Measurements from ENCODE around the gene B3GNT5.

Gene B3GNT5

DNA sequence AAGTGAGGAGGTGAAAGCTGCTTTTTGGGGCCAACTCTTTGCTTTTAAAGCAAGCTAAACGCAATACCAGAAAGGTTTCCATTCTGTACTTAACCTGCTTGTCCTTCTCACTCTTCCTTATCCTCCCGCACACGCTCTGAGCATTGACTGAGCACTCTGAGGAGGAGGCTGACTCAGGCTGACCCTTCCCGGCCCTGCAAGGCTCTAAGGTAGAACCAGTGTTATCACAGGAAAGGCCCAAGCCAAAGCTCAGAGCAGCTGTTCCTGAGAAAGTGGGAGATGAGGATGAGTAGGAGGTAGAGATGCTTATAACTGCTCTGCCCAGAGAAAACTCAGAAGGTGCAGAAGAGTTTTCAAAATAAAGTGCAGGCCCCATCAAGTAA, 2.3 kb downstream of the B3GNT5 start (continued):
- TF ChIP-seq ZNF138 (tag by site-specific recombination; IDR thresholded peaks at IDR 0.05; ENCODE audit: borderline replicate concordance), result no peak

DNA sequence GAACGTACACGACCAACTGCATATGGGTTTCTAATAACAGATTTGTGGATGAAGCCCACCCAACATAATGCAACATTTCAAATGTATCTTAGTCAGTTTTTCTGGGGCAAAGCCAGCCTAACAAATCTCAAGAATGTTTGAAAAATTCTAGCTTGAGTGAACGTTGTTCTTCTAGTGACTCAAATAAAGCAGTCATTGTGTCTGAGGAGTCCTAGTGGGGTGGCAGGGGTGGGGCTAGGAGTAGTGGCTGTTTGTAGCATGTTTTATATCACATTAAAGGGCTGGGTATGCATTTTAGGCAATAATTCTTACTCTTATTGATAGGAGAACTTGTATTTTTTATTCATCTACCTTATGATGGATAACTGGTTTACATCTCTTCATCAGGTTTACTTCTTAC, 6.0 kb downstream of the B3GNT5 start:
- TF ChIP-seq ZNF391 (tag by site-specific recombination; IDR thresholded peaks at IDR 0.05; ENCODE audit: borderline replicate concordance, low read depth), result no peak
- TF ChIP-seq, protein P1, sequence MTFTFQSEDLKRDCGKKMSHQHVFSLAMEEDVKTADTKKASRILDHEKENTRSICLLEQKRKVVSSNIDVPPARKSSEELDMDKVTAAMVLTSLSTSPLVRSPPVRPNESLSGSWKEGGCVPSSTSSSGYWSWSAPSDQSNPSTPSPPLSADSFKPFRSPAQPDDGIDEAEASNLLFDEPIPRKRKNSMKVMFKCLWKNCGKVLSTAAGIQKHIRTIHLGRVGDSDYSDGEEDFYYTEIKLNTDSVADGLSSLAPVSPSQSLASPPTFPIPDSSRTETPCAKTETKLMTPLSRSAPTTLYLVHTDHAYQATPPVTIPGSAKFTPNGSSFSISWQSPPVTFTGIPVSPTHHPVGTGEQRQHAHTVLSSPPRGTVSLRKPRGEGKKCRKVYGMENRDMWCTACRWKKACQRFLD (tag by site-specific recombination; IDR thresholded peaks at IDR 0.05), result no peak
- TF ChIP-seq, protein P2, sequence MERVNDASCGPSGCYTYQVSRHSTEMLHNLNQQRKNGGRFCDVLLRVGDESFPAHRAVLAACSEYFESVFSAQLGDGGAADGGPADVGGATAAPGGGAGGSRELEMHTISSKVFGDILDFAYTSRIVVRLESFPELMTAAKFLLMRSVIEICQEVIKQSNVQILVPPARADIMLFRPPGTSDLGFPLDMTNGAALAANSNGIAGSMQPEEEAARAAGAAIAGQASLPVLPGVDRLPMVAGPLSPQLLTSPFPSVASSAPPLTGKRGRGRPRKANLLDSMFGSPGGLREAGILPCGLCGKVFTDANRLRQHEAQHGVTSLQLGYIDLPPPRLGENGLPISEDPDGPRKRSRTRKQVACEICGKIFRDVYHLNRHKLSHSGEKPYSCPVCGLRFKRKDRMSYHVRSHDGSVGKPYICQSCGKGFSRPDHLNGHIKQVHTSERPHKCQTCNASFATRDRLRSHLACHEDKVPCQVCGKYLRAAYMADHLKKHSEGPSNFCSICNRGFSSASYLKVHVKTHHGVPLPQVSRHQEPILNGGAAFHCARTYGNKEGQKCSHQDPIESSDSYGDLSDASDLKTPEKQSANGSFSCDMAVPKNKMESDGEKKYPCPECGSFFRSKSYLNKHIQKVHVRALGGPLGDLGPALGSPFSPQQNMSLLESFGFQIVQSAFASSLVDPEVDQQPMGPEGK (tag by site-specific recombination; IDR thresholded peaks at IDR 0.05), result no peak
- TF ChIP-seq, protein P3, sequence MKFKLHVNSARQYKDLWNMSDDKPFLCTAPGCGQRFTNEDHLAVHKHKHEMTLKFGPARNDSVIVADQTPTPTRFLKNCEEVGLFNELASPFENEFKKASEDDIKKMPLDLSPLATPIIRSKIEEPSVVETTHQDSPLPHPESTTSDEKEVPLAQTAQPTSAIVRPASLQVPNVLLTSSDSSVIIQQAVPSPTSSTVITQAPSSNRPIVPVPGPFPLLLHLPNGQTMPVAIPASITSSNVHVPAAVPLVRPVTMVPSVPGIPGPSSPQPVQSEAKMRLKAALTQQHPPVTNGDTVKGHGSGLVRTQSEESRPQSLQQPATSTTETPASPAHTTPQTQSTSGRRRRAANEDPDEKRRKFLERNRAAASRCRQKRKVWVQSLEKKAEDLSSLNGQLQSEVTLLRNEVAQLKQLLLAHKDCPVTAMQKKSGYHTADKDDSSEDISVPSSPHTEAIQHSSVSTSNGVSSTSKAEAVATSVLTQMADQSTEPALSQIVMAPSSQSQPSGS (tag by site-specific recombination; IDR thresholded peaks at IDR 0.05; ENCODE audit: low read depth), result no peak
- TF ChIP-seq ZNF510 (tag by site-specific recombination; IDR thresholded peaks at IDR 0.05; ENCODE audit: insufficient replicate concordance), result no peak
- TF ChIP-seq, protein P4, sequence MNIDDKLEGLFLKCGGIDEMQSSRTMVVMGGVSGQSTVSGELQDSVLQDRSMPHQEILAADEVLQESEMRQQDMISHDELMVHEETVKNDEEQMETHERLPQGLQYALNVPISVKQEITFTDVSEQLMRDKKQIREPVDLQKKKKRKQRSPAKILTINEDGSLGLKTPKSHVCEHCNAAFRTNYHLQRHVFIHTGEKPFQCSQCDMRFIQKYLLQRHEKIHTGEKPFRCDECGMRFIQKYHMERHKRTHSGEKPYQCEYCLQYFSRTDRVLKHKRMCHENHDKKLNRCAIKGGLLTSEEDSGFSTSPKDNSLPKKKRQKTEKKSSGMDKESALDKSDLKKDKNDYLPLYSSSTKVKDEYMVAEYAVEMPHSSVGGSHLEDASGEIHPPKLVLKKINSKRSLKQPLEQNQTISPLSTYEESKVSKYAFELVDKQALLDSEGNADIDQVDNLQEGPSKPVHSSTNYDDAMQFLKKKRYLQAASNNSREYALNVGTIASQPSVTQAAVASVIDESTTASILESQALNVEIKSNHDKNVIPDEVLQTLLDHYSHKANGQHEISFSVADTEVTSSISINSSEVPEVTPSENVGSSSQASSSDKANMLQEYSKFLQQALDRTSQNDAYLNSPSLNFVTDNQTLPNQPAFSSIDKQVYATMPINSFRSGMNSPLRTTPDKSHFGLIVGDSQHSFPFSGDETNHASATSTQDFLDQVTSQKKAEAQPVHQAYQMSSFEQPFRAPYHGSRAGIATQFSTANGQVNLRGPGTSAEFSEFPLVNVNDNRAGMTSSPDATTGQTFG (tag by site-specific recombination; IDR thresholded peaks at IDR 0.05; ENCODE audit: borderline replicate concordance), result no peak
- no peak for TF ChIP-seq ZNF155 (tag by site-specific recombination; IDR thresholded peaks at IDR 0.05)
- TF ChIP-seq SP7 (tag by site-specific recombination; IDR thresholded peaks at IDR 0.05), result no peak
- no peak for TF ChIP-seq SP2 (tag by site-specific recombination; IDR thresholded peaks at IDR 0.05)
- TF ChIP-seq SP3 (tag by site-specific recombination; IDR thresholded peaks at IDR 0.05), result no peak
- no peak for TF ChIP-seq ZNF501 (tag by site-specific recombination; IDR thresholded peaks at IDR 0.05)
- no peak for TF ChIP-seq ZNF677 (tag by site-specific recombination; IDR thresholded peaks at IDR 0.05)
- TF ChIP-seq ZNF350 (tag by site-specific recombination; IDR thresholded peaks at IDR 0.05), result no peak
- TF ChIP-seq, protein P5, sequence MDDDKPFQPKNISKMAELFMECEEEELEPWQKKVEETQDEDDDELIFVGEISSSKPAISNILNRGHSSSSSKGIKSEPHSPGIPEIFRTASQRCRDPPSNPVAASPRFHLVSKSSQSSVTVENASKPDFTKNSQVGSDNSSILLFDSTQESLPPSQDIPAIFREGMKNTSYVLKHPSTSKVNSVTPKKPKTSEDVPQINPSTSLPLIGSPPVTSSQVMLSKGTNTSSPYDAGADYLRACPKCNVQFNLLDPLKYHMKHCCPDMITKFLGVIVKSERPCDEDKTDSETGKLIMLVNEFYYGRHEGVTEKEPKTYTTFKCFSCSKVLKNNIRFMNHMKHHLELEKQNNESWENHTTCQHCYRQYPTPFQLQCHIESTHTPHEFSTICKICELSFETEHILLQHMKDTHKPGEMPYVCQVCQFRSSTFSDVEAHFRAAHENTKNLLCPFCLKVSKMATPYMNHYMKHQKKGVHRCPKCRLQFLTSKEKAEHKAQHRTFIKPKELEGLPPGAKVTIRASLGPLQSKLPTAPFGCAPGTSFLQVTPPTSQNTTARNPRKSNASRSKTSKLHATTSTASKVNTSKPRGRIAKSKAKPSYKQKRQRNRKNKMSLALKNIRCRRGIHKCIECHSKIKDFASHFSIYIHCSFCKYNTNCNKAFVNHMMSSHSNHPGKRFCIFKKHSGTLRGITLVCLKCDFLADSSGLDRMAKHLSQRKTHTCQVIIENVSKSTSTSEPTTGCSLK (tag by site-specific recombination; IDR thresholded peaks at IDR 0.05), result no peak
- no peak for TF ChIP-seq ZNF837 (tag by site-specific recombination; IDR thresholded peaks at IDR 0.05)
- H3K9me3 ChIP-seq (ENCODE audit: control insufficient read depth, insufficient read depth, low read depth, low read length), result no peaks in the 10 kb centered on the region
- H3K4me3 ChIP-seq (ENCODE audit: low read depth, low read length), result no peak overlapping the region
- CTCF ChIA-PET, result interaction anchor here (0.5 kb wide), 1 partner anchor 550 kb away, joined by 3 read pairs; no protein-coding TSS in a partner anchor
- H3K36me3 ChIP-seq (ENCODE audit: control insufficient read depth in 2 of 2, insufficient read depth in 1 of 2, low read length in 2 of 2), result no peaks in the 10 kb centered on the region
- POLR2A ChIA-PET, result no interaction called here
- H3K27ac ChIP-seq (ENCODE audit: extremely low read depth, low read depth, low read length), result no peak overlapping the region
- no peaks in the 10 kb centered on the region for H3K4me1 ChIP-seq (ENCODE audit: control insufficient read depth, insufficient read depth, low read length)

Data from HEK293 (cell line).